Measurements from ENCODE around the gene HIPK2.

- TF ChIP-seq, protein P1, sequence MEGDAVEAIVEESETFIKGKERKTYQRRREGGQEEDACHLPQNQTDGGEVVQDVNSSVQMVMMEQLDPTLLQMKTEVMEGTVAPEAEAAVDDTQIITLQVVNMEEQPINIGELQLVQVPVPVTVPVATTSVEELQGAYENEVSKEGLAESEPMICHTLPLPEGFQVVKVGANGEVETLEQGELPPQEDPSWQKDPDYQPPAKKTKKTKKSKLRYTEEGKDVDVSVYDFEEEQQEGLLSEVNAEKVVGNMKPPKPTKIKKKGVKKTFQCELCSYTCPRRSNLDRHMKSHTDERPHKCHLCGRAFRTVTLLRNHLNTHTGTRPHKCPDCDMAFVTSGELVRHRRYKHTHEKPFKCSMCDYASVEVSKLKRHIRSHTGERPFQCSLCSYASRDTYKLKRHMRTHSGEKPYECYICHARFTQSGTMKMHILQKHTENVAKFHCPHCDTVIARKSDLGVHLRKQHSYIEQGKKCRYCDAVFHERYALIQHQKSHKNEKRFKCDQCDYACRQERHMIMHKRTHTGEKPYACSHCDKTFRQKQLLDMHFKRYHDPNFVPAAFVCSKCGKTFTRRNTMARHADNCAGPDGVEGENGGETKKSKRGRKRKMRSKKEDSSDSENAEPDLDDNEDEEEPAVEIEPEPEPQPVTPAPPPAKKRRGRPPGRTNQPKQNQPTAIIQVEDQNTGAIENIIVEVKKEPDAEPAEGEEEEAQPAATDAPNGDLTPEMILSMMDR (IDR thresholded peaks at IDR 0.05; ENCODE audit: extremely low read depth in 1 of 2, insufficient read depth in 1 of 2, low read depth in 1 of 2, low read length in 2 of 2): no peak
- TF ChIP-seq GATA2 (IDR thresholded peaks at IDR 0.05; ENCODE audit: insufficient read depth, insufficient read length, low read depth, low read length): no peak
- no peak for TF ChIP-seq EZH2 (IDR thresholded peaks at IDR 0.05; ENCODE audit: borderline replicate concordance, low read depth, low read length, severe bottlenecking)
These were observed 176.6 kb downstream of the HIPK2 start for GRCh38 chr7:139601176-139601575.

Data from endothelial cell of umbilical vein (primary cell).